Measurements from ENCODE around the gene HS3ST1. TPM values are rescaled to one million over a fixed set of nuclear protein-coding genes. Genes with fewer than 3 reads are reported as not detected.

Gene HS3ST1
- total RNA-seq, 1 experiment from 2014 or later: 12.3 TPM

DNA sequence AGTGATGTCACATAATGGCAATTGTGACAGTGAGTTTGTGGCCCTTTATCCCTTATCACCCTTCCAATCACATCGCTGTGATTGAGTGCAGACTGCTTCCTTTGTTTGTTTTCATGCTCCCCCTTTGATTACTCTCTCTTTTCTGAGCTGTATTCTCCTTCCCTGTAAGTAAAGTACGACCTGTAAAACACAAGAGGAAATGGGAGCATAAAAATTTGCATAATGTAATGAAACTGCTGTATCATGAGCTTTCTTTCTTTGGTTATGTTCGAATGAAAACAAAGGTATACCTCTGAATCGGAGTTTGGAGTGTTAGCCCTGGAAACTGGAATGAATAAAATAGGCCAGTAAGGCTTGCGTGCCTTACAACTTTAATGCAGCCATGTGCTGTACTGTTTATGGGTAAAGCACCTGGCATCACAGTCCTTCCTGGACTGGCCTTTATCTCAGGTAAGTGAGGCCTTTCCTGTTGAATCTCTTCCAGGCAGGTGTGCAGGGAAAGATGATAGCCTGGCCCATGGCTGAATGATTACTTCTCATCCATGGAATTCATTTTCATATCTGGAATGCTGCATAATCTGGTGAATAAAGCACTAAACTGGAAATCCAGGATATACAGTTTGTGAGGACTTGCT, 26.6 kb upstream of the HS3ST1 start:
- POLR2A ChIA-PET (ENCODE audit: unreplicated experiment): no interaction called here
- Histone ChIP-seq H3K4me3 (no peak overlapping the region), H3K9me3 (ENCODE audit: insufficient read depth, low read depth) (peaks cover 2% of the 10 kb centered on the region; the same call in 1 of the 2 replicates), H3K27me3 (ENCODE audit: insufficient read depth, low read depth) (no peaks in the 10 kb centered on the region), H3F3A (ENCODE audit: insufficient read depth, low read depth) (no peaks in the 10 kb centered on the region), H3K79me2 (ENCODE audit: low read depth) (no peaks in the 10 kb centered on the region), H3K27ac (no peak overlapping the region), H3K9me2 (ENCODE audit: insufficient read depth) (no peaks in the 10 kb centered on the region), H2AFZ (no peak overlapping the region), H3K4me2 (no peak overlapping the region), H3K36me3 (ENCODE audit: low read depth) (no peaks in the 10 kb centered on the region), H3K4me1 (replicated peaks; ENCODE audit: insufficient read depth) (no peaks in the 10 kb centered on the region), H4K20me1 (ENCODE audit: insufficient read depth) (no peaks in the 10 kb centered on the region)
- TF ChIP-seq, protein P1, sequence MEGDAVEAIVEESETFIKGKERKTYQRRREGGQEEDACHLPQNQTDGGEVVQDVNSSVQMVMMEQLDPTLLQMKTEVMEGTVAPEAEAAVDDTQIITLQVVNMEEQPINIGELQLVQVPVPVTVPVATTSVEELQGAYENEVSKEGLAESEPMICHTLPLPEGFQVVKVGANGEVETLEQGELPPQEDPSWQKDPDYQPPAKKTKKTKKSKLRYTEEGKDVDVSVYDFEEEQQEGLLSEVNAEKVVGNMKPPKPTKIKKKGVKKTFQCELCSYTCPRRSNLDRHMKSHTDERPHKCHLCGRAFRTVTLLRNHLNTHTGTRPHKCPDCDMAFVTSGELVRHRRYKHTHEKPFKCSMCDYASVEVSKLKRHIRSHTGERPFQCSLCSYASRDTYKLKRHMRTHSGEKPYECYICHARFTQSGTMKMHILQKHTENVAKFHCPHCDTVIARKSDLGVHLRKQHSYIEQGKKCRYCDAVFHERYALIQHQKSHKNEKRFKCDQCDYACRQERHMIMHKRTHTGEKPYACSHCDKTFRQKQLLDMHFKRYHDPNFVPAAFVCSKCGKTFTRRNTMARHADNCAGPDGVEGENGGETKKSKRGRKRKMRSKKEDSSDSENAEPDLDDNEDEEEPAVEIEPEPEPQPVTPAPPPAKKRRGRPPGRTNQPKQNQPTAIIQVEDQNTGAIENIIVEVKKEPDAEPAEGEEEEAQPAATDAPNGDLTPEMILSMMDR (conservative IDR thresholded peaks at IDR 0.05): no peak
- no peak for TF ChIP-seq EZH2 (IDR thresholded peaks at IDR 0.05; ENCODE audit: low read depth)
- CTCF ChIA-PET: no interaction called here
- no peak for DNase-seq
- BruUV-seq (replicated peaks): no TSS peak
- intact Hi-C loops (cut with micrococcal nuclease; ENCODE audit: unreplicated experiment): no loop called here

DNA sequence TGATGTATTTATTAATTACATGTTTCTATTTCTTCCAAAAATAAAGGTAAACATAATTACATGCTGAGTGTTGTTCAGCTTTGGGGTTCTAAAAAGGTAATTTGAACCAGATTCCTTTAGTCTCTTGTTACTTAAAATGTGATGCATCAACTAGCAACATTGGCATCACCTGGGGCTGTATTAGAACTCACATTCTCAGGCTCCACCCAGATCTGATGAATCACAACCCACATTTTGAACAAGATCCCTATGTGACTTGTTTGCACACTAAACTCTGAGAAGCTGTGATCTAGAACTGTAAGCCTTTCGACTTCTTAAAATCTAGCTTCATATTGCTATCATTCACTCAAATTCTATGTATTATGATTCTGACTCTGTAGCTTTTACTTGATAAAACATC, 23.0 kb upstream of the HS3ST1 start:
- H3K36me3 ChIP-seq (ENCODE audit: low read depth): no peaks in the 10 kb centered on the region
- H2AFZ ChIP-seq: no peak overlapping the region
- intact Hi-C loops (cut with micrococcal nuclease; ENCODE audit: unreplicated experiment): no loop called here
- H3K27me3 ChIP-seq (ENCODE audit: insufficient read depth, low read depth): no peaks in the 10 kb centered on the region
- TF ChIP-seq EZH2 (IDR thresholded peaks at IDR 0.05; ENCODE audit: low read depth): no peak
- TF ChIP-seq, protein P1 (conservative IDR thresholded peaks at IDR 0.05): no peak
- no peaks in the 10 kb centered on the region for H3F3A ChIP-seq (ENCODE audit: insufficient read depth, low read depth)
- H3K9me2 ChIP-seq (ENCODE audit: insufficient read depth): no peaks in the 10 kb centered on the region
- no peak overlapping the region for H3K27ac ChIP-seq
- no peaks in the 10 kb centered on the region for H3K9me3 ChIP-seq (ENCODE audit: insufficient read depth, low read depth)
- no peaks in the 10 kb centered on the region for H3K79me2 ChIP-seq (ENCODE audit: low read depth)
- BruUV-seq (replicated peaks): no TSS peak
- no peak for DNase-seq
- H4K20me1 ChIP-seq (ENCODE audit: insufficient read depth): no peaks in the 10 kb centered on the region
- H3K4me1 ChIP-seq (replicated peaks; ENCODE audit: insufficient read depth): no peaks in the 10 kb centered on the region
- no peak overlapping the region for H3K4me2 ChIP-seq
- POLR2A ChIA-PET (ENCODE audit: unreplicated experiment): no interaction called here
- CTCF ChIA-PET: no interaction called here
- no peak overlapping the region for H3K4me3 ChIP-seq

DNA sequence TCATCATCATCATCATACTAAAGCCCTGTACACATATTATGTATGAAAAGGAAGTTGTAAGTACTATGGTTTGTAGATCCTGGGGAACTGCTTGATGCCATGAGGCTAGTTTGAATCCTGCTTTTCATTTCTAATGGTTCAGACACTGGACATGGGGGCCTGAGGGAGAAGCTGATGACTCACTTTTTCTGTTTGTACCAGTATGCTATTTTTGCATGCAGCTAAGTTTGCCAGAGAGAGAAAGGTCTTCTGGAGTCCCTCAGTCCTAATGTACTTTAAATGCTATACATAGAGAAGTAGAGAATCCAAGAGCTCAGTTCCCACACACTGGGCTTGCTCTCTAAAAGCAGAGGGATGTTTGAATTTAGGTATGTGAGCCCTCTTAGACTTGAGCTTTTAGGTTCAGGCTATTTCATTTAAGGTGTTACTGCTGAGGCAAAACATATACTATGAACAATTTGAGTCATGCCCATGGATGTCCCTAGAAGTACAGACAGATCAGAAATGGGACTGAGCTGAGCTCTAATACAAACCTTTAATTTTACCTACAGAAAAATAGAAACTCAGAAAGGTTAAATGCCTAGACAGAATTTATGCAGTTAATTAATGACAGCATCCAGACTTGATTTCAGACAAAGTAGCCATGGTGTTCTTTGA, 17.6 kb upstream of the HS3ST1 start:
- no peaks in the 10 kb centered on the region for H3K79me2 ChIP-seq (ENCODE audit: low read depth)
- intact Hi-C loops (cut with micrococcal nuclease; ENCODE audit: unreplicated experiment): no loop called here
- POLR2A ChIA-PET (ENCODE audit: unreplicated experiment): no interaction called here
- no peaks in the 10 kb centered on the region for H3K36me3 ChIP-seq (ENCODE audit: low read depth)
- H3K27ac ChIP-seq: no peak overlapping the region
- TF ChIP-seq, protein P1 (conservative IDR thresholded peaks at IDR 0.05): no peak
- no peak for TF ChIP-seq EZH2 (IDR thresholded peaks at IDR 0.05; ENCODE audit: low read depth)
- H3F3A ChIP-seq (ENCODE audit: insufficient read depth, low read depth): no peaks in the 10 kb centered on the region
- no peak overlapping the region for H3K4me2 ChIP-seq
- H4K20me1 ChIP-seq (ENCODE audit: insufficient read depth): no peaks in the 10 kb centered on the region
- H3K27me3 ChIP-seq (ENCODE audit: insufficient read depth, low read depth): no peaks in the 10 kb centered on the region
- no peak overlapping the region for H2AFZ ChIP-seq
- H3K9me2 ChIP-seq (ENCODE audit: insufficient read depth): no peaks in the 10 kb centered on the region
- DNase-seq: no peak
- no peaks in the 10 kb centered on the region for H3K4me1 ChIP-seq (replicated peaks; ENCODE audit: insufficient read depth)
- BruUV-seq (replicated peaks): no TSS peak
- CTCF ChIA-PET: no interaction called here
- no peaks in the 10 kb centered on the region for H3K9me3 ChIP-seq (ENCODE audit: insufficient read depth, low read depth)
- H3K4me3 ChIP-seq: no peak overlapping the region
